HUES6 (cell line): ENCODE data around the gene ADRA2B.

Source experiments
- H3K27ac ChIP-seq: 2 replicates; pipeline ENCODE4 v1.7.0; 2013; ENCODE audit warnings: low read depth, mild to moderate bottlenecking, low read length, inconsistent platforms
- H3K27me3 ChIP-seq: 2 replicates; pipeline ENCODE4 v1.6.1; 2013; ENCODE audit warnings: low read length; ENCODE audit not compliant: control insufficient read depth, insufficient read depth
- H3K36me3 ChIP-seq: 2 replicates; pipeline ENCODE4 v1.6.1; 2013; ENCODE audit warnings: low read length; ENCODE audit not compliant: control insufficient read depth, insufficient read depth
- H3K4me1 ChIP-seq: 2 replicates; pipeline ENCODE4 v1.6.1; 2013; ENCODE audit warnings: low read length; ENCODE audit not compliant: control insufficient read depth, insufficient read depth
- H3K4me3 ChIP-seq: 2 replicates; pipeline ENCODE4 v1.5.1; 2013; ENCODE audit warnings: low read depth, low read length
- H3K9ac ChIP-seq: one replicate; pipeline ENCODE4 v1.6.1; 2013; ENCODE audit warnings: mild to moderate bottlenecking, low read length
- H3K9me3 ChIP-seq: 2 replicates; pipeline ENCODE4 v1.6.1; 2013; ENCODE audit warnings: low read depth, low read length; ENCODE audit not compliant: control insufficient read depth, insufficient read depth

Gene ADRA2B

GRCh38 chr2:96131813-96132745 is 15.7 kb upstream of the ADRA2B start:
- Histone ChIP-seq H3K36me3 (no peaks in the 10 kb centered on the region), H3K9ac (no peak overlapping the region), H3K4me3 (no peak overlapping the region), H3K27ac (no peak overlapping the region), H3K9me3 (no peaks in the 10 kb centered on the region), H3K27me3 (peaks cover 16% of the 10 kb centered on the region; the same call in 1 of the 2 replicates), H3K4me1 (no peaks in the 10 kb centered on the region)

- no peak overlapping the region for H3K27ac ChIP-seq
- no peak overlapping the region for H3K4me3 ChIP-seq
- no peak overlapping the region for H3K9ac ChIP-seq
- H3K36me3 ChIP-seq: no peaks in the 10 kb centered on the region
- H3K27me3 ChIP-seq: peaks cover 16% of the 10 kb centered on the region; the same call in 1 of the 2 replicates
- H3K4me1 ChIP-seq: no peaks in the 10 kb centered on the region
- H3K9me3 ChIP-seq: no peaks in the 10 kb centered on the region
These were observed 14.9 kb upstream of the ADRA2B start for GRCh38 chr2:96131152-96131812.

DNA sequence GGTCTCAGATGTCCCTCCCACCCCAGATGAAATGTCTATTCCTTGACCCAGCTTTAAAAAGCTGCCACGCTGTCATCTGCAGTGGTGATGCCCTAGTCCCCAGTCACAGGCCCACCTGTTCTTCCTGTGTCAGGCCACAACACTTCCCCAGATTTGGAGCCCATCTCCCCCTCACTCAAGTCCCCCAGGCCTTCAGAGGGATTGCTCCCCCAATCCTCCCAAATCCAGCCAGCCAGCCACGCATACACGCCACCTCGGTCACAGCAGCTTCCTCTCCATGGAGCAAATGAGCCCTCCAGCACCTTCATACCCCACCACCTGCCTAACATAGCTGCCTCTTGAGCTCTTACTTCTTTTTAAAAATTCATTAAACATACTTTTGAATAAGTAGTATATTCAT is 14.1 kb upstream of the ADRA2B start:
- no peak overlapping the region for H3K4me3 ChIP-seq
- H3K27ac ChIP-seq: no peak overlapping the region
- peaks cover 8% of the 10 kb centered on the region; the same call in 1 of the 2 replicates for H3K27me3 ChIP-seq
- no peak overlapping the region for H3K9ac ChIP-seq
- no peaks in the 10 kb centered on the region for H3K4me1 ChIP-seq
- no peaks in the 10 kb centered on the region for H3K36me3 ChIP-seq
- no peaks in the 10 kb centered on the region for H3K9me3 ChIP-seq

GRCh38 chr2:96129528-96130120 is 13.3 kb upstream of the ADRA2B start:
- Histone ChIP-seq H3K4me3 (no peak overlapping the region), H3K9me3 (no peaks in the 10 kb centered on the region), H3K27ac (no peak overlapping the region), H3K36me3 (no peaks in the 10 kb centered on the region), H3K27me3 (peaks cover 8% of the 10 kb centered on the region; the same call in 1 of the 2 replicates), H3K9ac (no peak overlapping the region), H3K4me1 (no peaks in the 10 kb centered on the region)

DNA sequence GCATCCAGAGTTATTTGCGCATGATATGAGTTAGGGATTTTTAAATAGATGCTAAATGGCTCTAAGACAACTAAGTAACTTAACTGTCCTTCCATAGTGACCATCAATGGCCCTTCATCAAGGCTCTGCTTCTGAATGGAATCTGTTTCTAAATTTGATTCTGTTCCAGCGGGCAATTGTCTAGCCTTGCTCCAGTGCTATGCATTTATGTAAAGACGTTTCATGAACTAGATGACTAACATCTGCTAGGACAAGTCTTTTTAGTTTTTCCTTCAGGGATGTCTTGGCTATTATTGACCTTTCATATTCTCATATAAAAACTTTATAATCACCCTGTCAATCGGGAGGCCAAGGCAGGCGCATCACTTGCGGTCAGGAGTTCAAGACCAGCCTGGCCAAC is 12.1 kb upstream of the ADRA2B start:
- Histone ChIP-seq H3K4me3 (no peak overlapping the region), H3K36me3 (no peaks in the 10 kb centered on the region), H3K9ac (no peak overlapping the region), H3K27me3 (peaks cover 8% of the 10 kb centered on the region; the same call in 1 of the 2 replicates), H3K27ac (no peak overlapping the region), H3K4me1 (no peaks in the 10 kb centered on the region), H3K9me3 (no peaks in the 10 kb centered on the region)

- no peaks in the 10 kb centered on the region for H3K4me1 ChIP-seq
- no peaks in the 10 kb centered on the region for H3K36me3 ChIP-seq
- no peak overlapping the region for H3K4me3 ChIP-seq
- no peak overlapping the region for H3K27ac ChIP-seq
- no peak overlapping the region for H3K9ac ChIP-seq
- peaks cover 18% of the 10 kb centered on the region for H3K27me3 ChIP-seq
- no peaks in the 10 kb centered on the region for H3K9me3 ChIP-seq
These were observed 8.3 kb upstream of the ADRA2B start for GRCh38 chr2:96124406-96125265.

DNA sequence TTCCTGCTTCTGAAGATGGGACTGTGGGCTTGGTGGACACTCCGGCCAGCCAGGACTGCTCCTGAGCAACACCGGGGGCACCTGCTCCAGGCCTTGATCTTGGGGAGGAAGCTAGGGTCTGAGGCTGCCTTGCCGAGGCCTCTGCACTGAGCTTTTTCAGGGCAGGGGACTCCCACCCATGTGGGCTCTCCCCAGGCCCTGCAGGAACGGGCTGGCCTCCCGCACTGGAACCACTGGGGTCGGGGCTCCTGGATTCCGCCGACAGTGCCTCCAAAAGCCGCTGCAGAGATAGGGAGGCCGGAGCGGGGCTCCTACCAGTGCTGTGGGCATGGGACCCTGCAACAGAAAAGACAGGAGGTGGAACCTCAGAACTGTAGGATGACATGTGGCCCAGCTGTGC is 7.6 kb upstream of the ADRA2B start:
- no peak overlapping the region for H3K4me3 ChIP-seq
- no peaks in the 10 kb centered on the region for H3K9me3 ChIP-seq
- H3K4me1 ChIP-seq: no peaks in the 10 kb centered on the region
- H3K27ac ChIP-seq: no peak overlapping the region
- H3K36me3 ChIP-seq: no peaks in the 10 kb centered on the region
- H3K27me3 ChIP-seq: peaks cover 25% of the 10 kb centered on the region
- H3K9ac ChIP-seq: no peak overlapping the region

- no peaks in the 10 kb centered on the region for H3K9me3 ChIP-seq
- H3K9ac ChIP-seq: no peak overlapping the region
- no peak overlapping the region for H3K4me3 ChIP-seq
- no peaks in the 10 kb centered on the region for H3K36me3 ChIP-seq
- H3K4me1 ChIP-seq: no peaks in the 10 kb centered on the region
- H3K27me3 ChIP-seq: peaks cover 31% of the 10 kb centered on the region
- H3K27ac ChIP-seq: no peak overlapping the region
These were observed 6.9 kb upstream of the ADRA2B start for GRCh38 chr2:96123290-96123689.

- Histone ChIP-seq H3K27ac (no peak overlapping the region), H3K9ac (no peak overlapping the region), H3K36me3 (no peaks in the 10 kb centered on the region), H3K4me1 (peaks cover under 1% of the 10 kb centered on the region; the same call in 1 of the 2 replicates), H3K27me3 (peaks cover 40% of the 10 kb centered on the region), H3K9me3 (no peaks in the 10 kb centered on the region), H3K4me3 (no peak overlapping the region)
These were observed 6.0 kb upstream of the ADRA2B start for GRCh38 chr2:96122391-96122790.

- no peak overlapping the region for H3K4me3 ChIP-seq
- no peaks in the 10 kb centered on the region for H3K36me3 ChIP-seq
- H3K27ac ChIP-seq: no peak overlapping the region
- H3K9me3 ChIP-seq: no peaks in the 10 kb centered on the region
- peaks cover 44% of the 10 kb centered on the region for H3K27me3 ChIP-seq
- H3K4me1 ChIP-seq: peaks cover 4% of the 10 kb centered on the region; the same call in 1 of the 2 replicates
- no peak overlapping the region for H3K9ac ChIP-seq
These were observed 5.0 kb upstream of the ADRA2B start for GRCh38 chr2:96121414-96121813.
